Breast epithelium (tissue), 4 donors: ENCODE measurements around the gene GNAL. TPM values are rescaled to one million over a fixed set of nuclear protein-coding genes. Genes with fewer than 3 reads are reported as not detected.

Source experiments
- DNase-seq, 2 donors: peaks; one replicate each; pipeline ENCODE4 v3.0.0-alpha.2; 2019; ENCODE audit warnings: low spot score in 2 of 2
- H3K27ac ChIP-seq, 2 donors: fragments of 200-600 bp; sonication (generic) in 1 of 2; one replicate each; pipeline ENCODE4 v1.5.1; 2016 to 2019; ENCODE audit warnings: mild to moderate bottlenecking in 1 of 2
- H3K27me3 ChIP-seq, 2 donors: fragments of 200-600 bp; sonication (generic) in 1 of 2; one replicate each; pipeline versions ENCODE4 v1.5.1 to v1.6.0; 2017 to 2019; ENCODE audit warnings: control low read depth in 1 of 2, mild to moderate bottlenecking in 1 of 2
- H3K36me3 ChIP-seq: fragments of 200-600 bp; one replicate; pipeline ENCODE4 v1.5.1; 2019
- H3K4me1 ChIP-seq, 2 donors: fragments of 200-600 bp; sonication (generic); one replicate each; pipeline ENCODE4 v1.5.1; 2016 to 2019; ENCODE audit warnings: control low read depth in 1 of 2
- H3K4me3 ChIP-seq, 3 donors: fragments of 200-600 bp; sonication (generic); 1 replicate in 2 of 3; 2 replicates in 1 of 3; pipeline ENCODE4 v1.5.1; 2016 to 2019; ENCODE audit warnings: mild to moderate bottlenecking in 3 of 3, moderate library complexity in 2 of 3
- H3K9me3 ChIP-seq, 2 donors: fragments of 200-600 bp; sonication (generic) in 1 of 2; one replicate each; pipeline ENCODE4 v1.5.1; 2016 to 2019; ENCODE audit warnings: control low read depth in 1 of 2
- POLR2A ChIP-seq: fragments of 450-650 bp; IDR thresholded peaks from one replicate; pipeline ENCODE4 v1.6.1; 2016; ENCODE audit warnings: antibody characterized with exemption, mild to moderate bottlenecking, moderate library complexity
- POLR2AphosphoS5 ChIP-seq, 3 donors: sonication (generic); formaldehyde crosslinking; IDR thresholded peaks; one replicate each; pipeline ENCODE4 v1.6.1; 2017; ENCODE audit warnings: antibody characterized with exemption in 3 of 3
- intact Hi-C: fragments of 100-400 bp; cut with DNase I; formaldehyde crosslinking; loops from one replicate; pipeline ENCODE4 v1.15.1; 2023; ENCODE audit warnings: low total_unique reads
- total RNA-seq, 3 donors: library from RNA; depleted of rRNA; stranded (reverse); fragments of >200 nt; gene quantifications; one replicate each; pipeline ENCODE4 v1.1.0, GENCODE V29; 2016
- TF ChIP-seq, protein P1 (sequence below), 3 donors: fragments of 450-650 bp; IDR thresholded peaks; one replicate each; pipeline ENCODE4 v1.5.1; 2016 to 2017; ENCODE audit warnings: antibody characterized with exemption in 3 of 3, mild to moderate bottlenecking in 3 of 3, moderate library complexity in 3 of 3

The GNAL gene
- total RNA-seq, 3 donors from 2014 or later = 6.6 to 15.4 (median 7.5) TPM

DNA sequence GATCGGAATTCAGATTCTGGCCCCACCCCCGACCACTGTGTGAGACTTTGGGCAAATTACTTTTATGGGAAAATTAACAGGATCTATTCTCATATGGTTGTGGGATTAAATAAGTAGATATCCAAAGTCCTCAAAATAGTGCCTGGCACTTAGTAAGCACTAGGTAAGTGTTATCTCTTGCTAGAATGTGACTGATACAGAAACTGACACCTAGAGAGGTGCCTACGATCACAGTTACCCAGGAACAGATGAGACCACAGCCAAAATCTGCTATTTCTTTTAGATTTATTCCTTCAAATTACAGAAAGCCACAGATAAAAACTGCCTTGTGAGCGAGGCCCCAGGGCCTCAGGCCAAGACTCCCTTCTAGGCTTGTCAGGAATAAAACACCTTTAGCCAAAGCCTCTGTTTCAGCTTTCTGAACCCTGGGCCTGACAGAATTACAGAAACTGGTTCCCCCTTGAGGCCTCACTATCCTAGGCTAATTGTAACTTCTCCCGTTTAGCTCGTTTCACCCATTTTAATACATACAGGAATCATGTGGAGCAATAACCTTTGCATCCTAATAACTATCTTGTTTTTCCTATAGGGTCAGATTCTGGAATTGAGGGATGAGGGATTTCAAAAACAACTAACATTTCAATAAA is 139.8 kb downstream of the GNAL start:
- Histone ChIP-seq H3K27ac (no peak overlapping the region), H3K4me3 (no peak overlapping the region), H3K4me1 (no peaks in the 10 kb centered on the region), H3K9me3 (no peaks in the 10 kb centered on the region), H3K36me3 (no peaks in the 10 kb centered on the region), H3K27me3 (no peaks in the 10 kb centered on the region)
- DNase-seq = no peak
- TF ChIP-seq, protein P1, sequence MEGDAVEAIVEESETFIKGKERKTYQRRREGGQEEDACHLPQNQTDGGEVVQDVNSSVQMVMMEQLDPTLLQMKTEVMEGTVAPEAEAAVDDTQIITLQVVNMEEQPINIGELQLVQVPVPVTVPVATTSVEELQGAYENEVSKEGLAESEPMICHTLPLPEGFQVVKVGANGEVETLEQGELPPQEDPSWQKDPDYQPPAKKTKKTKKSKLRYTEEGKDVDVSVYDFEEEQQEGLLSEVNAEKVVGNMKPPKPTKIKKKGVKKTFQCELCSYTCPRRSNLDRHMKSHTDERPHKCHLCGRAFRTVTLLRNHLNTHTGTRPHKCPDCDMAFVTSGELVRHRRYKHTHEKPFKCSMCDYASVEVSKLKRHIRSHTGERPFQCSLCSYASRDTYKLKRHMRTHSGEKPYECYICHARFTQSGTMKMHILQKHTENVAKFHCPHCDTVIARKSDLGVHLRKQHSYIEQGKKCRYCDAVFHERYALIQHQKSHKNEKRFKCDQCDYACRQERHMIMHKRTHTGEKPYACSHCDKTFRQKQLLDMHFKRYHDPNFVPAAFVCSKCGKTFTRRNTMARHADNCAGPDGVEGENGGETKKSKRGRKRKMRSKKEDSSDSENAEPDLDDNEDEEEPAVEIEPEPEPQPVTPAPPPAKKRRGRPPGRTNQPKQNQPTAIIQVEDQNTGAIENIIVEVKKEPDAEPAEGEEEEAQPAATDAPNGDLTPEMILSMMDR (IDR thresholded peaks at IDR 0.05) = no peak
- TF ChIP-seq POLR2A (no peak), POLR2AphosphoS5 (IDR thresholded peaks at IDR 0.05) (no peak)
- intact Hi-C loops = no loop called here

DNA sequence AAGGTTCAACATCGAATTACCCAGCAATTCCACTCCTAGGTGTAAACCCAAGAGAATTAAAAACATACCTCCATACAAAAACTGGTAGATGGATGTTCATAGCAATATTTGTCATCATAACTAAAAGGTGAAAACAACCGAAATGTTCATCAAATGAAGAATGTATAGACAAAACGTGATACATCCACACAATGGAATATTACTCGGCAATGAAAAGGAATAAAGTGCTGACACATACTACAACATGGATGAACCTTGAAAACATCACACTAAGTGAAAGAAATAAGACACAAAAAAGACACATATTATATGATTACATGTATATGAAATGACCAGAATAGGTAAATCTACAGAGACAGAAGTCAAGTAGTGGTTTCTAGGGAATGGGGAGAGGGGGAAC is 141.5 kb downstream of the GNAL start:
- intact Hi-C loops = no loop called here
- DNase-seq = no peak
- Histone ChIP-seq H3K4me1 (no peaks in the 10 kb centered on the region), H3K36me3 (no peaks in the 10 kb centered on the region), H3K27ac (no peak overlapping the region), H3K9me3 (no peaks in the 10 kb centered on the region), H3K4me3 (no peak overlapping the region), H3K27me3 (no peaks in the 10 kb centered on the region)
- TF ChIP-seq, protein P1 (IDR thresholded peaks at IDR 0.05) = no peak
- no peak for TF ChIP-seq POLR2A
- no peak for TF ChIP-seq POLR2AphosphoS5 (IDR thresholded peaks at IDR 0.05)

DNA sequence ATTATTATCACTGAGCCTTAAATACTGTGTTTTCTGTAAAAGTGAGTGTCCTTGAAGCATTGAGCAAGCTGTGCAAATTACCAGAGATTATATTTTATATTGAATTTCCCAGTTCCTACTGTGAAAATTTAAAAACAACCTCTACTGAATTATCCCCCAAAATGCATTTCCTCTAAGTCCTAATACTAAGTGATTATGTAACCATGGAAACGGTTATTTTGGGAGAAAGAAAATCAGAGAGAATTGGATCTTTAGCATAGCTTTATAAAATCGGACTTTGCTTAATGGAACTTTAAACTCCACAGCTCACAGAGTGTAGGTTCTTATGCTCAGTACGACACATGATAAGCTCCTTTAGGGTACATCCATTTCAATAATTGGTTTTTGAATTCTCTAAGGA is 142.9 kb downstream of the GNAL start:
- H3K27me3 ChIP-seq = no peaks in the 10 kb centered on the region
- H3K4me1 ChIP-seq = no peaks in the 10 kb centered on the region
- DNase-seq = no peak
- H3K4me3 ChIP-seq = no peak overlapping the region
- H3K27ac ChIP-seq = no peak overlapping the region
- intact Hi-C loops = no loop called here
- no peak for TF ChIP-seq POLR2A
- no peak for TF ChIP-seq POLR2AphosphoS5 (IDR thresholded peaks at IDR 0.05)
- TF ChIP-seq, protein P1 (IDR thresholded peaks at IDR 0.05) = no peak
- no peaks in the 10 kb centered on the region for H3K36me3 ChIP-seq
- H3K9me3 ChIP-seq = no peaks in the 10 kb centered on the region

DNA sequence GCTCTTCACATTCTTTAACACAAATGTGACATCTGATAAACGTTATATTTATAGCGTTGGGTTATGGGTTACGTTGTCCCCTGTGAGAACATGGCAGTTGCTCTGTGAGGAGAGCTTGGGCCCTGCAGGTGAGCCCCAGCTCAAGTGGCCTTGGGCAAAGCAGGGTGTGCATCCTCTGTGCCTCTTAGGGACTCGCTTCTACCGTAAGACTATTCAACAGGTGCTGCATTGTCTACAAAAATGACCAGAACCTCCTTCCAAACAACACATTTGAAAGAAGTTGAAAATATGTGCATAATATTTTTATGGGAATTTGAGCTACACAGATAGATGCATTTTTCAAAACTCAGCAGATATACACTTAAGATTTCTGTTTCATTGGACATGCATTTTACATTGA is 145.7 kb downstream of the GNAL start:
- DNase-seq = no peak
- intact Hi-C loops = no loop called here
- TF ChIP-seq, protein P1 (IDR thresholded peaks at IDR 0.05) = no peak
- TF ChIP-seq POLR2AphosphoS5 (IDR thresholded peaks at IDR 0.05) = no peak
- no peak for TF ChIP-seq POLR2A
- H3K27ac ChIP-seq = no peak overlapping the region
- no peaks in the 10 kb centered on the region for H3K9me3 ChIP-seq
- no peak overlapping the region for H3K4me3 ChIP-seq
- no peaks in the 10 kb centered on the region for H3K4me1 ChIP-seq
- no peaks in the 10 kb centered on the region for H3K36me3 ChIP-seq
- H3K27me3 ChIP-seq = no peaks in the 10 kb centered on the region

DNA sequence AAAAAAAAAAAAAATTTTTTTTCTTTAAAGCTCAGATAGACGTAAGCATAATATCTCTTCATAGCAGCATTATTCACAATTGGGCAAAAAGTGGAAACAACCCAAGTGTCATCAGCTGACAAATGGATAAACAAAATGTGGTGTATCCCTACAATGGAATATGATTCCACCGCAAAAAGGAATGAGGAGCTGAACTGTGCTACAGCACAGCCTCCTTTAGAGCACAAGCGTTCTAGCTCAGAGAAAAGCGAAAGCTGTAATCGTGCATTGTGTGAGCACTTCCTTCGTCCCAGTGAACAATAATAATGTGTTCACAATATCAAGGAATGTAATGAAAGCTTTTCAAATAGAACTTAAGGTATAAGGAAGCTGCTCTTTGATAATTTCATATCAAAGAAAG is 150.5 kb downstream of the GNAL start:
- no peak overlapping the region for H3K27ac ChIP-seq
- no peaks in the 10 kb centered on the region for H3K4me1 ChIP-seq
- intact Hi-C loops = no loop called here
- H3K27me3 ChIP-seq = no peaks in the 10 kb centered on the region
- H3K36me3 ChIP-seq = no peaks in the 10 kb centered on the region
- TF ChIP-seq POLR2AphosphoS5 (IDR thresholded peaks at IDR 0.05) = no peak
- no peak for TF ChIP-seq POLR2A
- TF ChIP-seq, protein P1 (IDR thresholded peaks at IDR 0.05) = no peak
- DNase-seq = no peak
- H3K9me3 ChIP-seq = no peaks in the 10 kb centered on the region
- H3K4me3 ChIP-seq = no peak overlapping the region
